Esophagus muscularis mucosa (tissue), 4 donors: Measurements from ENCODE around the gene KCNJ5.

Source experiments
- CTCF ChIP-seq, 3 experiments: fragments of 200-600 bp in 2 of 3; fragments of 450-650 bp in 1 of 3; sonication (generic) in 2 of 3; IDR thresholded peaks; one replicate each; pipeline ENCODE4 v1.5.1; 2017 to 2019; ENCODE audit warnings: antibody characterized with exemption in 3 of 3, mild to moderate bottlenecking in 2 of 3, moderate library complexity in 1 of 3
- EP300 ChIP-seq: sonication (generic); formaldehyde crosslinking; IDR thresholded peaks from one replicate; pipeline ENCODE4 v1.6.1; 2017; ENCODE audit warnings: antibody characterized with exemption
- POLR2A ChIP-seq: fragments of 450-650 bp; IDR thresholded peaks from one replicate; pipeline ENCODE4 v1.6.1; 2017; ENCODE audit warnings: antibody characterized with exemption, moderate library complexity, mild to moderate bottlenecking, low read depth

DNA sequence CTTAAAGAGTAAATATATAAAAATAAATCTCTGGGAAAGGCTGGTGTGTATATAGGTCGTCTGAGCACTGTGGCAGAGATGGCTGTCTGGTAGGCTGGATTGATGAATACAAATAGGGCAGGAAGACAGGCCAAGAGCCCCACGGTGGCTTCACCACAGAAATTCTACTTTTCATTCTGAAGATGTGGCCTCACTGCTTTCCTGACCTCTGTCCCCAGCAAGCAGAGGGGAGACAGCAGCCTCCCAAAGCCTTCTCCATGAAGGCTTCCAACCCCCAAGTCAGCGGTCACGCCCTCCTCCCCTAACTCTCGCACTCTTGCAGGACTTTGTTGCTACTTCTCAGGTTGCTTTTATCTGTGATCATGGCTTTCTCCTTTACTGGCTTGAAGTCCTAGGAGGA, 13.4 kb upstream of the KCNJ5 start:
- TF ChIP-seq CTCF (IDR thresholded peaks at IDR 0.05) = no peak
- no peak for TF ChIP-seq POLR2A
- TF ChIP-seq EP300 = no peak
